Stimulated activated CD8-positive, alpha-beta memory T cell treated with anti-CD3 and anti-CD28 coated beads, Interleukin-4, amount 100 ng/mL, for 4 hours (primary cell): ENCODE results near the gene MAP4K3.

Source experiments
- DNase-seq, 2 donors: peaks; one replicate each; pipeline ENCODE4 v3.0.0-alpha.2; 2020; ENCODE audit warnings: low read depth in 2 of 2, low spot score in 1 of 2

MAP4K3 gene

GRCh38 chr2:39445934-39446333 is 8.8 kb upstream of the MAP4K3 start:
- no peak for DNase-seq

- no peak for DNase-seq
These were observed 5.9 kb upstream of the MAP4K3 start for GRCh38 chr2:39443009-39443408.

GRCh38 chr2:39437522-39438296 is 624 bp upstream of the MAP4K3 start:
- DNase-seq, result peak in 1 of 2 donors; percentile 4

- no peak for DNase-seq
These were observed 1.1 kb downstream of the MAP4K3 start for GRCh38 chr2:39435741-39436591.

GRCh38 chr2:39435234-39435633 is 1.9 kb downstream of the MAP4K3 start:
- DNase-seq, result no peak

GRCh38 chr2:39434233-39434897 is 2.7 kb downstream of the MAP4K3 start:
- no peak for DNase-seq

GRCh38 chr2:39433586-39434195 is 3.4 kb downstream of the MAP4K3 start:
- no peak for DNase-seq

- no peak for DNase-seq
These were observed 4.4 kb downstream of the MAP4K3 start for GRCh38 chr2:39432701-39433100.

GRCh38 chr2:39431592-39432316 is 5.3 kb downstream of the MAP4K3 start:
- DNase-seq, result no peak

- no peak for DNase-seq
These were observed 7.3 kb downstream of the MAP4K3 start for GRCh38 chr2:39429746-39430145.

- no peak for DNase-seq
These were observed 12.1 kb downstream of the MAP4K3 start for GRCh38 chr2:39424951-39425350.

- no peak for DNase-seq
These were observed 14.4 kb downstream of the MAP4K3 start for GRCh38 chr2:39422700-39423099.

- DNase-seq, result no peak
These were observed 15.7 kb downstream of the MAP4K3 start for GRCh38 chr2:39421354-39421753.

- no peak for DNase-seq
These were observed 17.5 kb downstream of the MAP4K3 start for GRCh38 chr2:39419282-39420223.

GRCh38 chr2:39418491-39418890 is 18.6 kb downstream of the MAP4K3 start:
- no peak for DNase-seq

GRCh38 chr2:39416140-39416539 is 20.9 kb downstream of the MAP4K3 start:
- no peak for DNase-seq

GRCh38 chr2:39413063-39413737 is 23.9 kb downstream of the MAP4K3 start:
- DNase-seq, result no peak

GRCh38 chr2:39411181-39411944 is 25.7 kb downstream of the MAP4K3 start:
- DNase-seq, result no peak
